Measurements from ENCODE around the gene GLRA2.

GRCh38 chrX:14504960-14505538, 24.3 kb upstream of the GLRA2 start:
- no peak for TF ChIP-seq CTCF (IDR thresholded peaks at IDR 0.05; ENCODE audit: insufficient read depth, low read length)
- no peak for TF ChIP-seq REST (IDR thresholded peaks at IDR 0.05; ENCODE audit: insufficient replicate concordance, low read depth)
- no peak for TF ChIP-seq GABPA (IDR thresholded peaks at IDR 0.05; ENCODE audit: low read depth)
- TF ChIP-seq POLR2AphosphoS5 (IDR thresholded peaks at IDR 0.05; ENCODE audit: low read depth), result no peak

Measured in HL-60 (cell line).